NCI-H2081 treated with DMSO at 0.1 percent for 48 hours (cell line): Measurements from ENCODE around the gene AMIGO3.

ENCODE experiments used
- DNase-seq: peaks from one replicate; lab custom pipeline; 2025; lab: John Stamatoyannopoulos, UW

AMIGO3 gene

DNA sequence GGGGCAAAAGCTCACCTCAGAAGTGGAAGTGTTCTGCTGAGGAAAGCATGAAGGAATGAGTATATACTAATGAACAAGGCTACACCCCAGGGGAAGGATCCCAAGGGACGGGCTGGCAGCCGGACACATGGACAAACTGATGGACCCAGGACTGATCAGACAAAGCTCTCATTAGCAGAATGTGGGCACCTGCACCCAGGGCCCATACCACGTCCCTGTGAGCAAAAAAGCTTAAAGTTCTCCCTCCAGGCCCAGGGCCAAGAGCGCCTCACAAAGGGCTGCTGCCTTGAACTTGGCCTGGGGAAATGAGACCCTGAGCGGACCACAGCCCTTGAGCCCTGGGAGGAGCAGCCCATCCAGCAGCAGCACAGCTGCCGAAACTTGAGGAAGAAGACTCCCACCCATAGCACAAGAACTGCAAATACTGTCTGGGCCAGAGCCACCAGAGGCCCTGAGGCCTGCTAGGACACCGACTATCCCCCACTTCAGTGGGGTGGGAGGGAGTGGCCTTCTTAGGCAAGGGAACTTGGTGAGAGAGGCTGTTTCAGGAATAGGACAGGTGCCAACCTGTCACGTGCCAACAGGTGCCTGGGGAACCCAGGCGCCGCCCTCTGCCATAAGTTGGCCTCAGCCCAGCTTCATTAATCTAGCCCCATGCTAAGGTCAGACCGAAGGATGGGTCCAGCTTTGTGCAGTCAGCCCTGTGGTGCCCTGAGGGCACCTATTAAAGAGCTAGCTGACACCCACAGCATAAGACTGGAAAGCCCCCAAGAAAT is 6.6 kb upstream of the AMIGO3 start:
- no peak for DNase-seq

- no peak for DNase-seq
Measured at GRCh38 chr3:49724586-49724985, 5.1 kb upstream of the AMIGO3 start.

GRCh38 chr3:49723628-49724551 is 4.4 kb upstream of the AMIGO3 start, which contains the start of gene GMPPB:
TSS of gene GMPPB (minus strand) at chr3:49723951. CDS start at chr3:49723726, 225 bp downstream.
- DNase-seq = peak; percentile 66

DNA sequence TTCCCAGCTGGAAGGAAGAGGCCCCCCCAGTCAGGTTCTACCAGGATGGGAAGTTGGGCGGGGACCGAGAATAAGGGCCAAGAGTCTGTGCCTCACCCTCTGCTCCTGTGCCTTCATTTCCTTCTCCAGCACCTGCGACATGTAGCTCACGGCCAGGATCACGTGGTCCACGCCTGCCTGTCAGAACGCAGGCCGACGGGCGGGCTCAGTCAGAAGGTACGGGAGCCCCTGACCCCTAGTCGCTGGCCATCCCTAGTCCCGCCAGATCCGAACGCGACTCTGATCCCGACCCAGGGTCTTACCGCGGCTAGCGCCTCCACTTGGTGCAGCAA is 3.8 kb upstream of the AMIGO3 start:
- no peak for DNase-seq

DNA sequence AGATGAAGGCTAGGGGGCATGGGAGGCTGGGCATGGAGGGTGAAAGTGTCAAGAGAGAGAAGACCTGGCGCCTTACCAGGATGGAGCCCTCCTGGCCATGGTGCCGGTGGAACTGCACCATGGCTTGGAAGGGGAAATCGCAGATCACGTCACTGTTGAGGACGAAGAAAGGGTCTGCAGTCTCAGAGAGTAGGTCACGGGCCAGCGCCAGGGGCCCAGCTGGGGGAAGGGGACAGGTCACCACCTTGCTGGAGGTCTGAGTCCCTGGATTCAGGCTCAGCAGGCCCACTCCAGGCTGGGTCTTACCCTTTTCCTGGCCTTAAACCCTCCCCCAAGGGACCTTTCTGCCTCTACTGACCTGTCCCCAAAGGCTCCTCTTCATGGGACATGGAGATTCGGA is 3.4 kb upstream of the AMIGO3 start:
- no peak for DNase-seq

GRCh38 chr3:49721896-49722781 is 2.7 kb upstream of the AMIGO3 start:
- no peak for DNase-seq

DNA sequence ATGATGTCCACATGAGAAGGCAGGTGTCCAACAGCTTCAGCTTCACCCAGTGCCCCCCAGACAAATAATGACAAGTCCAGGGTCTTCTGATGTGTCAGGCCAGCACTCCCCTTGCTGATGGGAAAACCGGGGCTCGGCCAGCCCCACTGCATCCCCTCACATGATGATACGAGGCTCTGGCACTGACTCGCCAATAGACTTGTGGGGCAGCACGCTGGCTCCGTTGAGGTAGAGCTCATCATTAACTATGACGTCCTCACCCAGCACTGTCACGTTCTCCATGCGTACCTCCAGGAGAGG is 2.1 kb upstream of the AMIGO3 start:
- no peak for DNase-seq

DNA sequence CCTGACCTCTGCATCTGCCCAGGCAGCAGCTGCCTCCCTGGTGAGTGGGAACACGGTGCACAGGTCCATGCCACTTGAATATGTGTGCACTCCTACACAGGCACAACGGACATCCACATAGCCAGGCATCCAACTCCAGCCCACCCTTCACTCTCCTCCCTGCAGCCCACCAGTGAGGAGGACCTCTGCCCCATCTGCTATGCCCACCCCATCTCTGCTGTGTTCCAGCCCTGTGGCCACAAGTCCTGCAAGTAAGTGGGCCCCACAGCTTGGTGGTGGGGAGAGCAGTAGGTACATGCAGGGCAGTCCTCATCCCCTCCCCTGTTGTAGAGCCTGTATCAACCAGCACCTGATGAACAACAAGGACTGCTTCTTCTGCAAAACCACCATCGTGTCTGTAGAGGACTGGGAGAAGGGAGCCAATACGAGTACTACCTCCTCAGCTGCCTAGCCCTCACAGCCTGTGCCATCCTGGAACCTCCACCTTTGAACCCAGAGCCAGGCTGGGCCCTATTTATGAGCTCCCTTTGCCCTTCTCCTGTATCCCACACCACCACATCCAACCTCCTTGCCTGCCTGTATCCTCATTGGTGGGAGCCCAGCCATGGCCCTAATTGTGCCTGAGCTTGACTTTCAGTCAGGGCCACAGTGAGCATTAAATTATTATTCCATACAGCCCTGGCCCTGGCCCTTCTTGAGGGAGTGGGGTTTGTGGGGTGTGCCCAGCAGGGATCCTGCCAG is 1.5 kb upstream of the AMIGO3 start:
- no peak for DNase-seq

DNA sequence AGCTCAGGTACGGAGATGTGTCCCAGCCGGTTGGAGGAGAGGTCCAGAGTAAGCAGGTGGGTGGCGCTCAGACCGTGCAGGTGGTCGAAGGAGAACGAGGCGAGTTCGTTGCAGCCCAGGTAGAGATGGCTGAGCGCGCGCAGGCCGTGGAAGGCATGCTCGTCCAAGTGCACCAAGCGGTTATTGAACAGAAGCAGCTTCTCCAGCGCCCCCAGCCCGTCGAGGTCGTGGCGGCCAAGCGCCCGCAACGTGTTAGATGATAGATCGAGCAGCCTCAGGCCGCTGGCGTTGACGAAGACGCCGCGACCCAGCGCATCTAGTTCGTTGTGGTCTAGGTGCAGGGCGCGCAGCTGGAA is 648 bp downstream of the AMIGO3 start:
- no peak for DNase-seq

DNA sequence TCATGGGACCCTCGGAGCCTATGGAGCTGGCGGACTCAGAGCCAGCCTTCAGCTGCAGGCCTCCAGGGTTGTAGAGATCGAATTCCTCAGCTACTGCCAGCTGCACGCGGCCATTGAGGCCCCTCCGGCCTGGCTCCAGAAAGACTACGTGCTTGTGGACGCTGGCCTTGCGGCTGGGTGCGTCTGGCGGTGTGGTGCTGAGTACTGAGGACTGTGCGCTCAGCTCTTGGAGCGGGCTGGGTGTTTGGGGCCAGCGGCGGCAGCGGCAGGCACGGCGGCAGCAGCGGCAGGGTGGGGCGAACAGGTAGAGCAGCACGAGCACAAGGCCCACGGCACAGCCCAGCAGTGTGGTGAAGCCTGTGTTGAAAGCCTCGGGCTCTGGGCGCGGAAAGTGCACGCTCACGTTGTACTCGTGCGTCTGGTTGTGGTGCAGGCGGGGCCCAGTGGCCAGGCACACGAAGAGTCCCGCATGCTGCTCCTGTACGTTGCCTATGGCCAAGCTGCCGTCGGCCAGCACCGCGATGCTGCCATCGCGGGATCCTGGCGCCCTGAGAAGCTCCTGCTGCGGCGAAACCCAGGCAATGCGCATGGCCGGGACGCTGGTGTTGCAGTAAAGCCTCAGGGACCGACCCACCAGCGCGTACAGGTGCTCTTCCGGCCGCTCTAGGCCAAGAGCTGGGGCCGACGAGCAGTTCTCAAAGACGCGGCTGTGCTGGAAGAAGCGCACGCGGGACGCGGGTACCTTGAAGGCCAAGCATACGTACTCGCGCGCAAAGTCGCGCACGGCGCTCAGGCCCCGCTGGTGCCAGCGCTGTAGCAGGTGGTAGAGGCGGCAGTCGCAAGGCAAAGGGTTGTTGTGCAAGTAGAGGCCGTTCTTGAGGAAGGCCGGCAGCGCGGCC is 1.3 kb downstream of the AMIGO3 start:
- DNase-seq = no peak

DNA sequence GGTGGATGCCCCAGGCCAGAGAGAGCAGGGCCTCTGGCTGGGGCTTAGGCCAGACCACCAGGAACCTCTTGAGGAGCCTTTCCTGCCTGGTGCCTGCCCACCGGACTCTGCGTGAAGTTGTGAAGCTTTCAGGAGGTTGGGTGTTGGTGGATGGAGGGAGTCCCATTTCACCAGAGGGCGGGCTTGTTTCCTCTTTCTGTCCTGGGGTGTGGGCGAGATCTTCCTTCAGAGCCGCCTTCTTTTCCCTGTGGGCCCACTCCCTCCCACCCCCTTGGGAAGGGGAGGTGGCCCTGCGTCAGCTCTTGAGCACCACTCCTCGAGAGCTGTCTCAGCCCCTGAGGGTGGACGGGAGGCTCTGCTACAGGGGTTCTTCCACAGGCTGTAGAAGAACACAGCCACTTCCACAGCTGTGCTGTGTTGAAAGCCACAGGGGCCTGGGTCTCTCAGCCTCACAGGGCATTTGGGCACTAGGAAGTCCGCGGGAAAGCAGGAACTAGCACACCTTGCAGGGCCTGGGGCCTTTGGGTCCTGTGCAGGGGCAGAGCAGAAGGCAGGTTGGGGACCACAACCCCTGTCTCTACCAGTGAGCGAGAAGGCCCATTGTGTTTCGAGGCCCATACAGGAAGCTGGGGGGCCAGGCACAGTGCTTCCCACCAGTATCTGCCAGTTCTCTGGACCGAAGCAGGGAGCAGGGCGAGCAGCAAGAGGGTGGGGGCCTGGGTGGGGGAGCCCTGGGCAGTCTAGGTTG is 2.1 kb downstream of the AMIGO3 start:
- no peak for DNase-seq

DNA sequence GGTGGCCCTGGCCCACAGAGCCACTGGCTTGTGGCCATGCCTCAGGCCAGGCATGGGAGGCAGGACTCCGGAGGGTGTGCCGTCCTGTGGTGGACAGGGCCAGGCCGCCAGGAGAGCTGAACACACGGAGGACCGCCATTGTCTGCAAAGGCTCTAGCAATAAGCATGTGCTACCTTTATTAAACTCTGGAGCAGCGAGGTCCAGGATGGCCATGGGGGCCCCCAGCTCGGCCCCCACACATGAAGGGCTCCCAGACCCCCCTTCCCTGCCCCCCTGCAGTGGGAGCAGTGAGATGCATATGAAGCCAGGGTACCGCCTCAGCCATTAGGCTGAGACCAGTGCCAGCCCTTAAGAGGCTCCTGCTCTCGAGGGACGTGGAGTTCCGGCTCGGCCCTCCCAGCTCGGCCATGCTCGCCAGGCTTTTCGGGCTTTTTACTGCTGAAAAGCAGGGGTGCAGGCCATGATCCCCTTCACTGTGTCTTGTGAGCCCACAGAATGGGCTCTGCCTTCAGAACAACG is 2.7 kb downstream of the AMIGO3 start:
- DNase-seq = no peak

- DNase-seq = no peak
Measured at GRCh38 chr3:49716169-49716568, 3.3 kb downstream of the AMIGO3 start.

DNA sequence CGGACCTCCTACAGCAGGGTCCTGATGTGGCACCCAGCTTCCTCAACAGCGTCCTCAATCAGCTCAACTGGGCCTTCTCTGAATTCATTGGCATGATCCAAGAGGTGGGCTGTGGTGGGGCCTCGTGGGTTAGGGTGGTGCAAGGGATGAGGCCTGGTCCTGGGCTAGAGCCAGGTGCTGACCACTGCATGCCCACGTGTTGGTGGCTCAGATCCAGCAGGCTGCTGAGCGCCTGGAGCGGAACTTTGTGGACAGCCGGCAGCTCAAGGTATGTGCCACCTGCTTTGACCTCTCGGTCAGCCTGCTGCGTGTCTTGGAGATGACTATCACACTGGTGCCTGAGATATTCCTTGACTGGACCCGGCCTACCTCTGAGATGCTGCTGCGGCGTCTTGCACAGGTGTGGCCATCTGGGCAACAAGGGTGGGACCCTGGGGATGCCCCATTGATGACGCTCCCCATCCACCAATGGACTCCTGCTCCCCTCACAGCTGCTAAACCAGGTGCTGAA is 3.8 kb downstream of the AMIGO3 start:
- DNase-seq = no peak

GRCh38 chr3:49714728-49715550 is 4.5 kb downstream of the AMIGO3 start:
- no peak for DNase-seq

DNA sequence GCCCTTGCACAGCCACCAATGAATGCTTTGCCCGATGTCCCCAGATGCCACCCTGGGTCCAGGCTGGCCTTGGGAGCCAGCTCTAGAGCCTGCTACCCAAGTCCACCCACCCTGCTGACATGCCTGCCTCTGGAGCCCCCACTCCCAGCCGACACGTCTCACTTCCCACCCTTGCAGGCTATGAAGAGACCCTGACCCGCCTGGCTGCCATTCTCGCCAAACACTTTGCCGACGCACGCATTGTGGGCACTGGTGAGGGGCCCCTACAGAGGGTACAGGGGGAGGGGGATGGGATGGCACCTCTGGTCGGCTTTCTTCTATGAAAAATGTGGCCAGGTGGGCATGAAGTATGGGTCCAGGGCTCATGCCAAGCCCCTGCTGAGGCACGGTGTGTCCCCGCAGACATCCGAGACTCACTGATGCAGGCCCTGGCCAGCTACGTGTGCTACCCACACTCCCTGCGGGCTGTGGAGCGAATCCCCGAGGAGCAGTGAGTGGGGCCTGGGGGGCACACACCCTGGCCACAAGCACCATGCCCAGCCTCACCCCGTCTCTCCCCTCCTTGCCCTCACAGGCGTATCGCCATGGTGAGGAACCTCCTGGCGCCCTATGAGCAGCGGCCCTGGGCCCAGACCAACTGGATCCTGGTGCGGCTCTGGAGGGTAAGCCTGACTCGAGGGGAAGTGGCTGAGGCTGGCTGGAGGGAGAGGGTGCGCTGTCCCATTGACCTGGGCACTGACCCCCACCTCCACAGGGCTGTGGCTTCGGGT is 6.0 kb downstream of the AMIGO3 start:
- DNase-seq = no peak

DNA sequence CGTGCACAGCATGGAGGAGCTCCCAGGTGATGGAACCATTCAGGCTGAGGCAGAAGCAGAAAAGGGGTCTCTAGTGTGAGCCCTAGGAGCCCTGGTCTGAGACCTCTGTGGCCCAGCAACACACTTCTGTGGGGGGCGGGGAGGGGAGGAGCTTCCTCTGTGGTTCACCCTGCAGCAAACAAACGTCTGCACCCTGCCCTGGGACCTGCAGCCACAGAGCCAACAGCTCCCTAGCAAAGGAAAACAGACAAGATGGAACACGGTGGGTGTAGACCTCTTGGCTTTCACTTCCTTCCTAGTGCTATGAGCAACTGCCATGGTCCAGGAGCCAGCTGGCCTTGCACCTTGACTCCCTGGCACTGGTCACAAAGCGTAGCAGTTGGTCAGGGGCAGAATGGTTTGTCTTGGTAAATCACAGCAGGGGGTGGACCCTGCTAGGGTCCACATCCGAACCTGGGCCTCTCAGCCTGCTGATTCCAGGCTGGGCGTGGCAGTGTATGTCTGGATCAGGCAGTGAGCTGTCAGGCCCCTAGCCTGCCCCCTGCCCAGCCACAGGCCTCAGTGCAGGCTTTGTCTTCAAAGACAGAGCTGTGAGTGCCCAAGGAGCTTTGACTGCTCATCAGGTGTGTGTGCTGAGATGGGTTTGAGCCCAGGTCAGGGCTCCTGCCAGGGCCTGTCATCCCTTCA is 6.7 kb downstream of the AMIGO3 start:
- no peak for DNase-seq
